CD4-positive, alpha-beta memory T cell (primary cell): ENCODE results near the gene KHDC3L. TPM values are rescaled to one million over a fixed set of nuclear protein-coding genes. Genes with fewer than 3 reads are reported as not detected.

ENCODE experiments used
- polyA plus RNA-seq, 2 donors: library from polyadenylated mRNA; unstranded; fragments of 300-500 nt; fragmentation: Illumina TruSeq; gene quantifications; one replicate each; pipeline ENCODE4 v1.2.3, GENCODE V29; 2021
- total RNA-seq, 2 experiments: library from RNA; stranded (reverse); gene quantifications; one replicate each; pipeline ENCODE4 v1.2.3, GENCODE V29; 2021

The KHDC3L gene
- total and polyA plus RNA-seq, 4 experiments from 2014 or later: not detected

Other genes with a start within 250 kb of the KHDC3L start
- gene KHDC1L, start 137.2 kb upstream of the KHDC3L start, total RNA-seq: not detected
- gene KHDC1L, start 137.2 kb upstream of the KHDC3L start, polyA plus RNA-seq: not detected
- 1 to 10 TPM; 1.7 TPM for gene KHDC1, start 99.5 kb upstream of the KHDC3L start, total RNA-seq
- gene KHDC1, start 99.5 kb upstream of the KHDC3L start, polyA plus RNA-seq: 1 to 10 TPM; 1.0 to 3.5 TPM
- gene DPPA5, start 8.4 kb upstream of the KHDC3L start, total RNA-seq: not detected
- not detected for gene DPPA5, start 8.4 kb upstream of the KHDC3L start, polyA plus RNA-seq
- not detected for gene OOEP, start 7.2 kb downstream of the KHDC3L start, total RNA-seq
- 1 to 10 TPM in 1 of 2 donors, under 1 TPM in 1; 0.28 to 1.1 TPM for gene OOEP, start 7.2 kb downstream of the KHDC3L start, polyA plus RNA-seq
- 1 to 10 TPM in 1 of 2 experiments, under 1 TPM in 1; 0.81 to 1.9 TPM for gene DDX43, start 32.2 kb downstream of the KHDC3L start, total RNA-seq
- gene DDX43, start 32.2 kb downstream of the KHDC3L start, polyA plus RNA-seq: under 1 TPM; 0.49 to 0.70 TPM
- 10 to 100 TPM; 16.4 to 17.8 TPM for gene CGAS, start 89.6 kb downstream of the KHDC3L start, total RNA-seq
- 10 to 100 TPM in 1 of 2 donors, 1 to 10 TPM in 1; 6.4 to 19.9 TPM for gene CGAS, start 89.6 kb downstream of the KHDC3L start, polyA plus RNA-seq
- 10 to 100 TPM; 98.9 to 99.8 TPM for gene MTO1, start 99.1 kb downstream of the KHDC3L start, total RNA-seq
- 10 to 100 TPM; 31.7 to 40.9 TPM for gene MTO1, start 99.1 kb downstream of the KHDC3L start, polyA plus RNA-seq
- gene EEF1A1, start 158.4 kb downstream of the KHDC3L start, total RNA-seq: over 10,000 TPM; 15,632 to 16,691 TPM
- gene EEF1A1, start 158.4 kb downstream of the KHDC3L start, polyA plus RNA-seq: over 10,000 TPM; 10,358 to 12,185 TPM